MM.1S (cell line): ENCODE data around the gene SLC13A3.

ENCODE experiments used
- DNase-seq: peaks from one replicate; pipeline ENCODE4 v3.0.0-alpha.2; 2015
- H2AFZ ChIP-seq: fragments of 300-600 bp; sonication (generic); 2 replicates; pipeline ENCODE4 v1.6.0; 2016; ENCODE audit warnings: antibody characterized with exemption, low read length
- H3F3A ChIP-seq: fragments of 300-600 bp; sonication (generic); 2 replicates; pipeline ENCODE4 v1.6.1; 2016; ENCODE audit warnings: mild to moderate bottlenecking, antibody characterized with exemption, low read length, moderate library complexity, mixed read lengths; ENCODE audit not compliant: insufficient read depth
- H3K27ac ChIP-seq: fragments of 300-600 bp; sonication (generic); 2 replicates; pipeline ENCODE4 v1.5.1; 2016; ENCODE audit warnings: mild to moderate bottlenecking, low read length
- H3K27me3 ChIP-seq: fragments of 300-600 bp; sonication (generic); replicated peaks from 2 replicates; pipeline ENCODE4 v1.6.0; 2016; ENCODE audit warnings: low read length; ENCODE audit not compliant: insufficient read depth
- H3K36me3 ChIP-seq: fragments of 300-600 bp; sonication (generic); replicated peaks from 2 replicates; pipeline ENCODE4 v1.6.1; 2016; ENCODE audit warnings: mild to moderate bottlenecking, low read length, mixed read lengths; ENCODE audit not compliant: insufficient read depth
- H3K4me1 ChIP-seq: fragments of 300-600 bp; sonication (generic); 2 replicates; pipeline ENCODE4 v1.6.1; 2016; ENCODE audit warnings: low read length, mixed read lengths
- H3K4me2 ChIP-seq: fragments of 300-600 bp; sonication (generic); 2 replicates; pipeline ENCODE4 v1.6.0; 2016; ENCODE audit warnings: low read depth, low read length
- H3K4me3 ChIP-seq: fragments of 300-600 bp; sonication (generic); 2 replicates; pipeline ENCODE4 v1.5.1; 2016; ENCODE audit warnings: low read length, mixed read lengths
- H3K79me2 ChIP-seq: fragments of 300-600 bp; sonication (generic); 2 replicates; pipeline ENCODE4 v1.6.1; 2016; ENCODE audit warnings: mixed run types, low read length, mixed read lengths
- H3K9ac ChIP-seq: fragments of 300-600 bp; sonication (generic); 2 replicates; pipeline ENCODE4 v1.6.1; 2016; ENCODE audit warnings: low read length, mixed read lengths
- H3K9me2 ChIP-seq: fragments of 300-600 bp; sonication (generic); replicated peaks from 2 replicates; pipeline ENCODE4 v1.6.1; 2016; ENCODE audit warnings: mild to moderate bottlenecking, low read length, mixed read lengths; ENCODE audit not compliant: insufficient read depth
- H3K9me3 ChIP-seq: fragments of 300-600 bp; sonication (generic); replicated peaks from 2 replicates; pipeline ENCODE4 v1.6.1; 2016; ENCODE audit warnings: mild to moderate bottlenecking, low read length, mixed read lengths; ENCODE audit not compliant: insufficient read depth
- H4K20me1 ChIP-seq: fragments of 300-600 bp; sonication (generic); 2 replicates; pipeline ENCODE4 v1.6.1; 2016; ENCODE audit warnings: mild to moderate bottlenecking, low read length, moderate library complexity, mixed read lengths; ENCODE audit not compliant: insufficient read depth
- EZH2 ChIP-seq: fragments of 300-600 bp; sonication (generic); optimal IDR thresholded peaks from 2 replicates; pipeline ENCODE3; 2017; ENCODE audit warnings: low read depth, mild to moderate bottlenecking, antibody characterized with exemption, low read length, mixed read lengths
- EZH2phosphoT487 ChIP-seq: fragments of 300-600 bp; sonication (generic); IDR thresholded peaks from 2 replicates; pipeline ENCODE4 v1.6.1; 2018; ENCODE audit warnings: antibody characterized with exemption, low read length
- TF ChIP-seq, protein P1 (sequence below): fragments of 300-600 bp; sonication (generic); IDR thresholded peaks from 2 replicates; pipeline ENCODE4 v1.5.1; 2016; ENCODE audit warnings: antibody characterized with exemption, low read length, mixed read lengths

Gene SLC13A3

DNA sequence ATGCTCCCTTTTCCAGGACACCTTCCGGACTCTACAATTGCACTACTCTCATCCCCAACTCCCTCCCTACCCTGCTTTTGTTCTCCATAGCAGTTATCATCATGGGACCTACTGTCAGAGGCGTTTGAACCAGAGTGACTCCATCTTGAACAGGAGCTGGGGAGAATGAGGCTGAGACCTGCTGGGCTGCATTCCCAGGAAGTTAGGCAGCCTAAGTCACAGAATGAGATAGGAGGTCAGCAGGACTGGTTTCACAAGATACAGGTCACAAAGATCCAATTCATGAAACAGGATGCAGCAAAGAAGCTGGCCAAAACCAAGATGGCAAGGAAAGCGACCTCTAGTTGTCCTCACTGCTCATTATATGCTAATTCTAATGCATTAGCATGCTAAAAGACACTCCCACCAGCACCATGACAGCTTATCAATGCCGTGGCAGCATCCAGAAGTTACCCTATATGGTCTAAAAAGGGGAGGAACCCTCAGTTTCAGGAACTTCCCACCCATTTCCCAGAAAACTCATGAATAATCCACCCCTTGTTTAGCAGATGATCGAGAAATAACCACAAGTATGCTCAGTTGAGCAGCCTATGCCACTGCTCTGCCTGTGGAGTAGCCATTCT lies 15.6 kb downstream of the SLC13A3 start:
- Histone ChIP-seq H3F3A (no peaks in the 10 kb centered on the region), H3K27ac (no peak overlapping the region), H3K79me2 (no peaks in the 10 kb centered on the region), H3K9me3 (no peaks in the 10 kb centered on the region), H3K27me3 (no peaks in the 10 kb centered on the region), H4K20me1 (no peaks in the 10 kb centered on the region), H3K9ac (no peak overlapping the region), H2AFZ (no peak overlapping the region), H3K36me3 (no peaks in the 10 kb centered on the region), H3K4me2 (no peak overlapping the region), H3K4me1 (no peaks in the 10 kb centered on the region), H3K9me2 (no peaks in the 10 kb centered on the region), H3K4me3 (no peak overlapping the region)
- DNase-seq, result no peak
- no peak for TF ChIP-seq EZH2phosphoT487
- no peak for TF ChIP-seq EZH2
- TF ChIP-seq, protein P1, sequence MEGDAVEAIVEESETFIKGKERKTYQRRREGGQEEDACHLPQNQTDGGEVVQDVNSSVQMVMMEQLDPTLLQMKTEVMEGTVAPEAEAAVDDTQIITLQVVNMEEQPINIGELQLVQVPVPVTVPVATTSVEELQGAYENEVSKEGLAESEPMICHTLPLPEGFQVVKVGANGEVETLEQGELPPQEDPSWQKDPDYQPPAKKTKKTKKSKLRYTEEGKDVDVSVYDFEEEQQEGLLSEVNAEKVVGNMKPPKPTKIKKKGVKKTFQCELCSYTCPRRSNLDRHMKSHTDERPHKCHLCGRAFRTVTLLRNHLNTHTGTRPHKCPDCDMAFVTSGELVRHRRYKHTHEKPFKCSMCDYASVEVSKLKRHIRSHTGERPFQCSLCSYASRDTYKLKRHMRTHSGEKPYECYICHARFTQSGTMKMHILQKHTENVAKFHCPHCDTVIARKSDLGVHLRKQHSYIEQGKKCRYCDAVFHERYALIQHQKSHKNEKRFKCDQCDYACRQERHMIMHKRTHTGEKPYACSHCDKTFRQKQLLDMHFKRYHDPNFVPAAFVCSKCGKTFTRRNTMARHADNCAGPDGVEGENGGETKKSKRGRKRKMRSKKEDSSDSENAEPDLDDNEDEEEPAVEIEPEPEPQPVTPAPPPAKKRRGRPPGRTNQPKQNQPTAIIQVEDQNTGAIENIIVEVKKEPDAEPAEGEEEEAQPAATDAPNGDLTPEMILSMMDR, result no peak

DNA sequence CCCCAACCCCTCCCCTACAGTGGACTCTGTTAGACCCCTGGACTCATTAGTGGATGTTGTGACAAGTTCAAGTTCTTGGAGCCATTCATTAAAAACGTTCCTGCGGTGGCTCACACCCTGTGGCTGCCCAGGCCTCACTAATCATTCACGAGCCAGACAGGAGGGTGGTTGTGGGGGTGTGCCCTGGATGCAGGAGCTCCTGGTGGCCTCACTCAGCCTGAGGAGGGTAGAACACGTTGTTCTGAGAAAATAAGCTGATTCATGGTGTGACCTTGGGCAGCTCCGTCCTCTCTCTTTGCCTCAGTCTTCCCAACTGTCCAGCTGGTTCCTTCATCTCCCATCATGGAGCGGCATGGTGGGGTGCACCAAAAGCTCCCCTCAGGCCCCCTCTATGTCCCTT lies 16.7 kb downstream of the SLC13A3 start:
- Histone ChIP-seq H3K4me3 (no peak overlapping the region), H4K20me1 (no peaks in the 10 kb centered on the region), H3K27ac (no peak overlapping the region), H3K79me2 (no peaks in the 10 kb centered on the region), H3K36me3 (no peaks in the 10 kb centered on the region), H3K4me2 (no peak overlapping the region), H3K9ac (no peak overlapping the region), H3K9me2 (no peaks in the 10 kb centered on the region), H3K9me3 (no peaks in the 10 kb centered on the region), H3K27me3 (no peaks in the 10 kb centered on the region), H2AFZ (no peak overlapping the region), H3K4me1 (no peaks in the 10 kb centered on the region), H3F3A (no peaks in the 10 kb centered on the region)
- no peak for TF ChIP-seq EZH2
- no peak for TF ChIP-seq EZH2phosphoT487
- TF ChIP-seq, protein P1, result no peak
- DNase-seq, result no peak

GRCh38 chr20:46631874-46632446 lies 19.3 kb downstream of the SLC13A3 start:
- H3K27ac ChIP-seq, result no peak overlapping the region

More at GRCh38 chr20:46631874-46632446, 19.3 kb downstream of the SLC13A3 start:
- Histone ChIP-seq H3K9me3 (no peaks in the 10 kb centered on the region), H4K20me1 (no peaks in the 10 kb centered on the region), H3K27me3 (no peaks in the 10 kb centered on the region), H2AFZ (no peak overlapping the region), H3K4me3 (no peak overlapping the region), H3F3A (no peaks in the 10 kb centered on the region), H3K79me2 (no peaks in the 10 kb centered on the region), H3K9me2 (no peaks in the 10 kb centered on the region), H3K36me3 (no peaks in the 10 kb centered on the region), H3K4me2 (no peak overlapping the region), H3K4me1 (no peaks in the 10 kb centered on the region), H3K9ac (no peak overlapping the region)
- DNase-seq, result no peak
- TF ChIP-seq EZH2phosphoT487 (no peak), EZH2 (no peak)
- TF ChIP-seq, protein P1, result no peak
